GM12878 (cell line): ENCODE results near the gene SPN.
"Not testable (repeated sequence)": the region's sequence is repeated elsewhere in the genome, so short reads cannot be mapped to it uniquely, and the experiment has no call there.

Source experiments
- CHD2 ChIP-seq: IDR thresholded peaks from 2 replicates; pipeline ENCODE4 v1.6.1; 2011; ENCODE audit warnings: low read depth, low read length, improper control_type of control experiment, borderline replicate concordance
- CHD4 ChIP-seq: fragments of 200-600 bp; sonication (generic); IDR thresholded peaks from 2 replicates; pipeline ENCODE4 v1.6.1; 2016; ENCODE audit warnings: mild to moderate bottlenecking
- CTCF ChIP-seq, 3 experiments: IDR thresholded peaks in 2 of 3; conservative IDR thresholded peaks in 1 of 3; 2 replicates each; pipeline ENCODE4 v1.5.1; 2011; ENCODE audit warnings: low read depth in 3 of 3, low read length in 3 of 3, mild to moderate bottlenecking in 3 of 3, control low read depth in 2 of 3, moderate library complexity in 2 of 3, inconsistent platforms in 1 of 3, mixed read lengths in 1 of 3; ENCODE audit not compliant: control insufficient read depth in 2 of 3, insufficient read depth in 1 of 3; ENCODE audit errors: extremely low read depth in 1 of 3
- EP300 ChIP-seq, 2 experiments: fragments of 150-350 bp in 1 of 2; IDR thresholded peaks; 2 replicates each; pipeline ENCODE4 v1.6.1; 2011 to 2012; ENCODE audit warnings: low read depth in 2 of 2, low read length in 2 of 2, borderline replicate concordance in 1 of 2, improper control_type of control experiment in 1 of 2, inconsistent platforms in 1 of 2; ENCODE audit not compliant: control insufficient read depth in 1 of 2
- ETV6 ChIP-seq, 2 experiments: fragments of 450-650 bp in 1 of 2; IDR thresholded peaks in 1 of 2; conservative IDR thresholded peaks in 1 of 2; 2 replicates each; pipeline ENCODE4 v1.6.1; 2014; ENCODE audit warnings: antibody characterized with exemption in 1 of 2, borderline replicate concordance in 1 of 2, low read depth in 1 of 2, mild to moderate bottlenecking in 1 of 2, moderate library complexity in 1 of 2
- POLR2A ChIP-seq: IDR thresholded peaks from 2 replicates; pipeline ENCODE4 v1.6.1; 2011; ENCODE audit warnings: low read depth, mild to moderate bottlenecking, low read length
- RAD51 ChIP-seq: fragments of 450-650 bp; IDR thresholded peaks from 2 replicates; pipeline ENCODE4 v1.6.1; 2016; ENCODE audit warnings: moderate library complexity, mild to moderate bottlenecking, inconsistent platforms

- not testable (repeated sequence) for TF ChIP-seq EP300 (IDR thresholded peaks at IDR 0.05; ENCODE audit: borderline replicate concordance in 1 of 2, control insufficient read depth in 1 of 2, low read depth in 2 of 2, low read length in 2 of 2); CHD4; CHD2; POLR2A; CTCF (IDR thresholded peaks at IDR 0.05 in 2 of 3, conservative IDR thresholded peaks at IDR 0.05 in 1 of 3; ENCODE audit: control insufficient read depth in 2 of 3, extremely low read depth in 1 of 3, insufficient read depth in 1 of 3, low read depth in 3 of 3, low read length in 3 of 3); ETV6 (conservative IDR thresholded peaks at IDR 0.05 in 1 of 2, IDR thresholded peaks at IDR 0.05 in 1 of 2; ENCODE audit: borderline replicate concordance in 1 of 2, low read depth in 1 of 2); RAD51
These were observed 24.3 kb upstream of the SPN start for GRCh38 chr16:29638751-29639150.
